ENCODE data around the gene PHYHD1.

PHYHD1 gene

GRCh38 chr9:128986671-128987070 is 65.9 kb downstream of the PHYHD1 start:
- DNase-seq = no peak

- no peak for DNase-seq
Measured at GRCh38 chr9:128987805-128988204, 67.0 kb downstream of the PHYHD1 start.
